ENCODE data around the gene NAV2. TPM values are rescaled to one million over a fixed set of nuclear protein-coding genes. Genes with fewer than 3 reads are reported as not detected.
"Not testable (repeated sequence)": the region's sequence is repeated elsewhere in the genome, so short reads cannot be mapped to it uniquely, and the experiment has no call there.

The NAV2 gene
- total RNA-seq, 4 donors from 2014 or later, result 9.1 to 34.7 (median 22.2) TPM

DNA sequence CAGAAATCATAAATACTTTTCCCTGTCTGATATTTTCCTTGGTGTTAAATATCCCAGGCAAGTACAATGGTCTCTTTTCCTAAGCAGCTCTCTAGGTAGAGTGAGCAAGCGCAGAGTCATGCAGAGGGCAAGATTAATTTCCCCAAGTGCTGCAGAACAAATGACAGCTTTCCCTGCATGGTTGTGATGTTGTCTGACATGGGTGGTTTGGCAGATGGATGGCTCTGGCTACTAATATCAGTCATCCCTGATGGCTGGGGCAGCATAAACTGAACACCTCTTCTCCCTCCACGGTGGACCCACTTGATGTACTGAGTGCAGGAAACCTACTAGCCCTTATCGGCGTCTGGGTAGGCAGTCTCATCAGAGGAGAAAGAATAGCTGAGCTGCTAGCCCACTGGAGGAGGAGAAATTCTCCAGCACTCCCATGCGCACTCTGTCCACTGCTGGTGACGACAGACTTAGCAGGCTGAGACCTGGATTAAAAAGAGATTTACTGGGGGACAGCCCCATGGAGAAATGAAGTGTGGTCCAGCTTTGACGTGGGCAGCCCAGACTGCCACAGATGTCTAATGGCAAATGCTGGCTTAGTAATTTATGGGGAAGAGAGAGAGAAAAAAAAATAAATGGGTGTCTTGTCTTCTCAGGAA, 244.8 kb downstream of the NAV2 start:
- no peak for DNase-seq (ENCODE audit: low spot score in 2 of 2)
- WGBS, result 91% methylated on average over 7 of the region's 7 CpGs
- no peaks in the 10 kb centered on the region for H3K36me3 ChIP-seq

GRCh38 chr11:19958204-19958603, 245.6 kb downstream of the NAV2 start:
- Histone ChIP-seq H3K27ac (no peak overlapping the region), H3K4me1 (peaks cover 3% of the 10 kb centered on the region), H3K27me3 (no peaks in the 10 kb centered on the region), H3K9me3 (no peaks in the 10 kb centered on the region), H3K36me3 (no peaks in the 10 kb centered on the region), H3K4me3 (no peak overlapping the region)
- 84% methylated on average over 3 of the region's 3 CpGs for WGBS
- TF ChIP-seq POLR2A (IDR thresholded peaks at IDR 0.05), result no peak
- no peak for TF ChIP-seq POLR2AphosphoS5 (IDR thresholded peaks at IDR 0.05)
- TF ChIP-seq, protein P1, sequence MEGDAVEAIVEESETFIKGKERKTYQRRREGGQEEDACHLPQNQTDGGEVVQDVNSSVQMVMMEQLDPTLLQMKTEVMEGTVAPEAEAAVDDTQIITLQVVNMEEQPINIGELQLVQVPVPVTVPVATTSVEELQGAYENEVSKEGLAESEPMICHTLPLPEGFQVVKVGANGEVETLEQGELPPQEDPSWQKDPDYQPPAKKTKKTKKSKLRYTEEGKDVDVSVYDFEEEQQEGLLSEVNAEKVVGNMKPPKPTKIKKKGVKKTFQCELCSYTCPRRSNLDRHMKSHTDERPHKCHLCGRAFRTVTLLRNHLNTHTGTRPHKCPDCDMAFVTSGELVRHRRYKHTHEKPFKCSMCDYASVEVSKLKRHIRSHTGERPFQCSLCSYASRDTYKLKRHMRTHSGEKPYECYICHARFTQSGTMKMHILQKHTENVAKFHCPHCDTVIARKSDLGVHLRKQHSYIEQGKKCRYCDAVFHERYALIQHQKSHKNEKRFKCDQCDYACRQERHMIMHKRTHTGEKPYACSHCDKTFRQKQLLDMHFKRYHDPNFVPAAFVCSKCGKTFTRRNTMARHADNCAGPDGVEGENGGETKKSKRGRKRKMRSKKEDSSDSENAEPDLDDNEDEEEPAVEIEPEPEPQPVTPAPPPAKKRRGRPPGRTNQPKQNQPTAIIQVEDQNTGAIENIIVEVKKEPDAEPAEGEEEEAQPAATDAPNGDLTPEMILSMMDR (IDR thresholded peaks at IDR 0.05), result no peak
- no peak for TF ChIP-seq EP300 (IDR thresholded peaks at IDR 0.05)
- DNase-seq (ENCODE audit: low spot score in 2 of 2), result no peak

More for the DNA sequence above, 244.8 kb downstream of the NAV2 start:
- peaks cover 4% of the 10 kb centered on the region for H3K4me1 ChIP-seq
- H3K27me3 ChIP-seq, result no peaks in the 10 kb centered on the region
- no peak overlapping the region for H3K27ac ChIP-seq
- H3K9me3 ChIP-seq, result no peaks in the 10 kb centered on the region
- no peak overlapping the region for H3K4me3 ChIP-seq
- TF ChIP-seq EP300 (IDR thresholded peaks at IDR 0.05) (no peak), POLR2A (IDR thresholded peaks at IDR 0.05) (no peak), POLR2AphosphoS5 (IDR thresholded peaks at IDR 0.05) (no peak)
- TF ChIP-seq, protein P1 (IDR thresholded peaks at IDR 0.05), result no peak

GRCh38 chr11:19959210-19959609, 246.6 kb downstream of the NAV2 start:
- Histone ChIP-seq H3K9me3 (no peaks in the 10 kb centered on the region), H3K27me3 (no peaks in the 10 kb centered on the region), H3K4me1 (no peaks in the 10 kb centered on the region), H3K4me3 (no peak overlapping the region), H3K36me3 (no peaks in the 10 kb centered on the region), H3K27ac (no peak overlapping the region)
- TF ChIP-seq, protein P1 (IDR thresholded peaks at IDR 0.05), result no peak
- TF ChIP-seq EP300 (IDR thresholded peaks at IDR 0.05) (no peak), POLR2AphosphoS5 (IDR thresholded peaks at IDR 0.05) (no peak)
- 92% methylated on average over 3 of the region's 3 CpGs for WGBS
- DNase-seq (ENCODE audit: low spot score in 2 of 2), result no peak

- WGBS, result 52% methylated on average over 10 of the region's 10 CpGs
Observed at GRCh38 chr11:19959648-19960059, 247.0 kb downstream of the NAV2 start.

DNA sequence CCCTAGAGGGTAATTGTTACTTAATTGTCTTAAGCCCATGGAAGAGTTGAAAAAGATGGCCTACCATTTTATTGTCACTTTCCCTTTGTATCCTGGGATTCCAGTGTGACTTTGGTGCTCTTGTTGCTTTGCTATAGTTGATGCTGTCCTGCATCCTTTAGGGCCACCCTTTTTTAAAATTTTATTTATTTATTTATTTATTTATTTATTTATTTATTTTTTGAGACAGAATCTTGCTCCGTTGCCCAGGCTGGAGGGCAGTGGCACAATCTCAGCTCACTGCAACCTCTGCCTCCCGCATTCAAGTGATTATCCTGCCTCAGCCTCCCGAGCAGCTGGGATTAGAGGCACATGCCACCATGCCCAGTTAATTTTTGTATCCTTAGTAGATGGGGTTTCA, 247.8 kb downstream of the NAV2 start:
- WGBS, result 97% methylated on average over 3 of the region's 3 CpGs

More at GRCh38 chr11:19959648-19960059, 247.0 kb downstream of the NAV2 start:
- no peak for DNase-seq (ENCODE audit: low spot score in 2 of 2)
- TF ChIP-seq POLR2A (IDR thresholded peaks at IDR 0.05) (no peak), POLR2AphosphoS5 (IDR thresholded peaks at IDR 0.05) (no peak), EP300 (IDR thresholded peaks at IDR 0.05) (no peak)
- TF ChIP-seq, protein P1 (IDR thresholded peaks at IDR 0.05), result no peak
- Histone ChIP-seq H3K36me3 (no peaks in the 10 kb centered on the region), H3K27ac (no peak overlapping the region), H3K4me3 (no peak overlapping the region), H3K4me1 (no peaks in the 10 kb centered on the region), H3K27me3 (no peaks in the 10 kb centered on the region), H3K9me3 (no peaks in the 10 kb centered on the region)

GRCh38 chr11:19961225-19961624, 248.6 kb downstream of the NAV2 start:
- WGBS, result 91% methylated on average over 4 of the region's 4 CpGs
- H3K27me3 ChIP-seq, result no peaks in the 10 kb centered on the region
- no peak overlapping the region for H3K27ac ChIP-seq
- no peaks in the 10 kb centered on the region for H3K9me3 ChIP-seq
- H3K4me1 ChIP-seq, result no peaks in the 10 kb centered on the region
- H3K36me3 ChIP-seq, result no peaks in the 10 kb centered on the region
- no peak for TF ChIP-seq POLR2AphosphoS5 (IDR thresholded peaks at IDR 0.05)
- no peak for TF ChIP-seq POLR2A (IDR thresholded peaks at IDR 0.05)
- TF ChIP-seq, protein P1 (IDR thresholded peaks at IDR 0.05), result no peak
- TF ChIP-seq EP300 (IDR thresholded peaks at IDR 0.05), result no peak
- no peak for DNase-seq (ENCODE audit: low spot score in 2 of 2)
- no peak overlapping the region for H3K4me3 ChIP-seq

More for the DNA sequence above, 247.8 kb downstream of the NAV2 start:
- H3K36me3 ChIP-seq; H3K27ac ChIP-seq; DNase-seq (ENCODE audit: low spot score in 2 of 2); H3K4me3 ChIP-seq; H3K27me3 ChIP-seq; H3K4me1 ChIP-seq; H3K9me3 ChIP-seq: not testable (repeated sequence)
